ENCODE data around the gene TPM1.

DNA sequence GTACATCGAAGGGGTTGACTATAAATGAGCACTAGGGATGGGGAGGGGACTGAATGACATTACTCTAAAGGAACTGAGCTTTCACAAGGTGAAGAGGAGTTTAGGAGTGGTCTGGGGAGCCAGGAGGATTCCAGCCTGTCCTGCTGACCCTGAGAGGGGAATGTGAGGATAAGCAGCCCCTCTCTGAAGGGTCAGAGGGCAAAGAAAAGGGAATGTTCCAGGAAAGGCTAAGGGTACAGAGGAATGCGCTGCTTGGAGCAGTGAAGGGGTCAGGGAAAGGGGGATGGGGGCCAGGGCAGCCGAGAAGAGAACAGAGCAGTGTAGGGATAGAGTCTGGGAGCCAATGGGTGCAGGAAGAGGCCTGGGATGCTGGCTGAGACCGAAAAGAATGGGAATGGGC lies 28.0 kb upstream of the TPM1 start:
- no peak for TF ChIP-seq EZH2phosphoT487 (conservative IDR thresholded peaks at IDR 0.05; ENCODE audit: low read length)
- TF ChIP-seq, protein P1, sequence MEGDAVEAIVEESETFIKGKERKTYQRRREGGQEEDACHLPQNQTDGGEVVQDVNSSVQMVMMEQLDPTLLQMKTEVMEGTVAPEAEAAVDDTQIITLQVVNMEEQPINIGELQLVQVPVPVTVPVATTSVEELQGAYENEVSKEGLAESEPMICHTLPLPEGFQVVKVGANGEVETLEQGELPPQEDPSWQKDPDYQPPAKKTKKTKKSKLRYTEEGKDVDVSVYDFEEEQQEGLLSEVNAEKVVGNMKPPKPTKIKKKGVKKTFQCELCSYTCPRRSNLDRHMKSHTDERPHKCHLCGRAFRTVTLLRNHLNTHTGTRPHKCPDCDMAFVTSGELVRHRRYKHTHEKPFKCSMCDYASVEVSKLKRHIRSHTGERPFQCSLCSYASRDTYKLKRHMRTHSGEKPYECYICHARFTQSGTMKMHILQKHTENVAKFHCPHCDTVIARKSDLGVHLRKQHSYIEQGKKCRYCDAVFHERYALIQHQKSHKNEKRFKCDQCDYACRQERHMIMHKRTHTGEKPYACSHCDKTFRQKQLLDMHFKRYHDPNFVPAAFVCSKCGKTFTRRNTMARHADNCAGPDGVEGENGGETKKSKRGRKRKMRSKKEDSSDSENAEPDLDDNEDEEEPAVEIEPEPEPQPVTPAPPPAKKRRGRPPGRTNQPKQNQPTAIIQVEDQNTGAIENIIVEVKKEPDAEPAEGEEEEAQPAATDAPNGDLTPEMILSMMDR (IDR thresholded peaks at IDR 0.05; ENCODE audit: insufficient read depth, low read length, poor library complexity, severe bottlenecking): no peak

Measured in SU-DHL-6 (cell line).